ENCODE data around the gene RGS17.

The RGS17 gene

DNA sequence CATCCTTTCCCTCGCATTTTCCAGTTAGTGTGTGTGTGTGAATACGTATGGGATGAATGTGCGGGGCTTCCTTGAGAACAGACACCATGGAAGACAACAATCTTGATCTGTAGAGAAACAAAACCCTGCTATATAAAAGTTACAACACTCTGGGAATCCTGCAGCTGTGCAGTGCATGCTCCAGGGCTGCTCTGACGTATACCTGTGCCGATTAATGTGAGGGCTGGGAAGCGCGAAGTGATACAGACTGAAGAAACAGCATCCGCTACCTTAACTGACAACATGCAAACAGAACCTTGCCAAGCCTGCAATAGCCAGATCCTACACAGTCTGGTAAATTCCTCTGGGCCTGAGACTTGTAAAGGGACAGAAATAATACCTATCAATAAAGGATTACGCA is 96.9 kb downstream of the RGS17 start:
- in situ Hi-C loops (cut with HindIII; ENCODE audit: low sequenced_read_pairs) = no loop called here
- TF ChIP-seq, protein P1, sequence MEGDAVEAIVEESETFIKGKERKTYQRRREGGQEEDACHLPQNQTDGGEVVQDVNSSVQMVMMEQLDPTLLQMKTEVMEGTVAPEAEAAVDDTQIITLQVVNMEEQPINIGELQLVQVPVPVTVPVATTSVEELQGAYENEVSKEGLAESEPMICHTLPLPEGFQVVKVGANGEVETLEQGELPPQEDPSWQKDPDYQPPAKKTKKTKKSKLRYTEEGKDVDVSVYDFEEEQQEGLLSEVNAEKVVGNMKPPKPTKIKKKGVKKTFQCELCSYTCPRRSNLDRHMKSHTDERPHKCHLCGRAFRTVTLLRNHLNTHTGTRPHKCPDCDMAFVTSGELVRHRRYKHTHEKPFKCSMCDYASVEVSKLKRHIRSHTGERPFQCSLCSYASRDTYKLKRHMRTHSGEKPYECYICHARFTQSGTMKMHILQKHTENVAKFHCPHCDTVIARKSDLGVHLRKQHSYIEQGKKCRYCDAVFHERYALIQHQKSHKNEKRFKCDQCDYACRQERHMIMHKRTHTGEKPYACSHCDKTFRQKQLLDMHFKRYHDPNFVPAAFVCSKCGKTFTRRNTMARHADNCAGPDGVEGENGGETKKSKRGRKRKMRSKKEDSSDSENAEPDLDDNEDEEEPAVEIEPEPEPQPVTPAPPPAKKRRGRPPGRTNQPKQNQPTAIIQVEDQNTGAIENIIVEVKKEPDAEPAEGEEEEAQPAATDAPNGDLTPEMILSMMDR (IDR thresholded peaks at IDR 0.05; ENCODE audit: low read depth, low read length, missing control alignments) = no peak
- no peak overlapping the region for H3K4me3 ChIP-seq (ENCODE audit: low read depth, low read length)
- DNase-seq (ENCODE audit: low read depth) = no peak

DNA sequence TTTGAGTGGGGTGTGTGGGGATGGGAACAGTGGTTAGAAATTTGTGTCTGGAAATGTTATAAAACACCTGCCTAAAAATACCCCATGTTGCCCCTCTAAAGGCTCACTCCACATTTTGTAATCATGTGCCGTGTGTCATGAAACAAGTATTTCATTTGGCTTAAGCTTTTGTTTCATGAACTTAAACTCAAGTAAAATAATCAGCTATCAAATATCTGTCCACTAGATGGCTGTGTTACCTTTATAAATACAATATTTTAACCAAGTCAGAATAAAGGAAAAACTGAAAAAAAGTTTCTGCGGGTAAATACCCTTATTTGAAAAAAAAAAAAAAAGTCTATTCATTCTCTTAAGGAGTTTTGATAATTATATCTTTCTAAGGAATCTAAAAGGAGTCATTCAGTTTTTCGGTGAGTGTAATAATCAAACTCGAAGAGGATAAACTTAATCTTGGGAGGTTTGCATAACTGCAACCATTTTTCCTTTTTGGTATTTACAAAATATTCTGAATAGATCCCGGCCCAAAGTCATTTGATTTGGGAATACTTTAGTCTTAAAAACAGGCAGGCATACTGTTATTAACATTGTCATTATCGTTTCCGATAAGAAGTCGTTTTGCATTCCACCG is 98.7 kb downstream of the RGS17 start:
- DNase-seq (ENCODE audit: low read depth) = peak; percentile 78
- TF ChIP-seq, protein P1 (IDR thresholded peaks at IDR 0.05; ENCODE audit: low read depth, low read length, missing control alignments) = no peak
- no peak overlapping the region for H3K4me3 ChIP-seq (ENCODE audit: low read depth, low read length)
- in situ Hi-C loops (cut with HindIII; ENCODE audit: low sequenced_read_pairs) = no loop called here

DNA sequence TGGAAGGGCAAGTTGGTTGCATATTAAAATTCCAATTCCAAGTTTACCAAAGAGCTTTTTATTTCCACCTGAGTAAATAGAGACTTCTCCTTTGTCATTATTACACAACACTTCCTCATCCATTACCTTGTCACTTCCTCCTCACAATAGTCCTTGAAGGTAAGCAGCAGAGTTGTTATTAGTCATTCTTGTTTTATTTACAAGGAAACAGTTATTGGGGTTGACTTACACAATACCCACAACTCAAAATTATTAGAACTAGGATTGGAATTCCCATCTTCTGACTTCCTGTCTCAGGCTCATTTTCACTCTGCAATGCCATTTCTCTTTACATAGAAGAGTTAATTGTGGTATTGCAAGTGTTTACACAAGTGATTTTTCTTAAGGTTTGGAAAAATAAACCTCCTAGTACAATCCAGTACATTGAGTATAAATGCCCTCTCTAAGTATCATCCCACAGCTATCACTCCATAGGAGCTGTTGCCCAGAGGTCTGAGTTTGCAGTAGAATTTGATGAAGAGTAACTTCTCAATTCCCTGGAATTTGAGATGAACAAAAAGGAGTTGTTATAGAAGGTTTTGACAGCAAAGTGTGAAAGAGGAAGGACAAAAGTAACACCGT is 99.6 kb downstream of the RGS17 start:
- TF ChIP-seq, protein P1 (IDR thresholded peaks at IDR 0.05; ENCODE audit: low read depth, low read length, missing control alignments) = no peak
- in situ Hi-C loops (cut with HindIII; ENCODE audit: low sequenced_read_pairs) = no loop called here
- H3K4me3 ChIP-seq (ENCODE audit: low read depth, low read length) = no peak overlapping the region
- no peak for DNase-seq (ENCODE audit: low read depth)

DNA sequence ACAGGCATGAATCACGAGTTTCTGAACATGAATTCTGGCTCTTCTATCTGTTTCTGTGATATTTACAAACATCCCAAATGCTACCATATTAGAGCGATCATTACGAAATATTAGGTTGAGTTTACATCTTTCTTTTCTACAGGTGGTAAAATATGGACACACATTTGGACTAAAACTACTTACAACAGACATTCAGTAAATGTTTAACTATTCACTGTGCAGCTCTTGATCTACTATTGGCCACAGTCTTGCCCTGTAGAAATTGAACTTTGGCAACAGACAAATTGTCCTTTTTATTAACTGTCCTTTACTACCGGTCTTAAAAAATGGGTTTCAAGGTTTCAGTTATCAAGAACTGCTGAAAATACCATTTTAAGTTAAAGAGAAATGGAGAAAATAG is 102.1 kb downstream of the RGS17 start:
- no peak for DNase-seq (ENCODE audit: low read depth)
- TF ChIP-seq, protein P1 (IDR thresholded peaks at IDR 0.05; ENCODE audit: low read depth, low read length, missing control alignments) = no peak
- in situ Hi-C loops (cut with HindIII; ENCODE audit: low sequenced_read_pairs) = no loop called here
- H3K4me3 ChIP-seq (ENCODE audit: low read depth, low read length) = no peak overlapping the region

DNA sequence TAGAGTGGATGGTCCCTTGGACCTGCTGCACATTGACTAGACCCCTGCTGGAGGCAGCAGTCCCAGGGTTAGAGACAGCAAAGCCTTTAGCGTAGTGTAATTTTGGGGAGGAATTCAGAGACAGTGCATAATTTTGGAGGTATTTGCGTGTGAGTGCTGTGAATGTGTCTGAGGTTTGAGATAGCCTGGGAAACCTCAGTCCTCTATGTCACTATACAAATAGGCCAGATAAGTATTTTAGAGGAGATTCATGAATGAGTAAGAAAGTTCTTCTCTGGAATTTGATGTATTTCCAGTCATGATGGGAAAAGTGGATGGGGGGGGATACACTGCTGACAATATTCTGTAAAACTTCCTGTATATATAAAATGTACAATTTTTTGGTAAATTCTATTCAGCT is 102.8 kb downstream of the RGS17 start:
- TF ChIP-seq, protein P1 (IDR thresholded peaks at IDR 0.05; ENCODE audit: low read depth, low read length, missing control alignments) = no peak
- in situ Hi-C loops (cut with HindIII; ENCODE audit: low sequenced_read_pairs) = no loop called here
- H3K4me3 ChIP-seq (ENCODE audit: low read depth, low read length) = no peak overlapping the region
- no peak for DNase-seq (ENCODE audit: low read depth)

DNA sequence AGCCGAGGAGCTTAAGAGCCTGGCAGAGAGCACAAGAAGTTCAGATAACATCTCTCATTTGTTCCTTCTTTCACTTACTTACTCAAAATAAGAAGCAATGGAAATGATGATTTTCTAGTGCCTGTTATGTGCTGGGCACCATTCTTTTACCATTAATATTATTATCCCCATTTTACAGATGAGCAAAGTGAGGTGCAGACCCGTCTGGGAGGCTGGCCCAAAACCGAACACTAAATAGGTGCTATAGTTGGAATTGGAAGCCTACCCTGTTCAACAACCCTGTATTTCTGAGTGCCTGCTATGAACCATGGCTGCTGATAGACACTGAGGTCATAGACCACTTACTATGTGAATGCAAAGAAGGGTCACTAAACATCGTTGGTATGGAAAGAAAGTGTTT is 103.6 kb downstream of the RGS17 start:
- no peak for DNase-seq (ENCODE audit: low read depth)
- H3K4me3 ChIP-seq (ENCODE audit: low read depth, low read length) = no peak overlapping the region
- in situ Hi-C loops (cut with HindIII; ENCODE audit: low sequenced_read_pairs) = no loop called here
- TF ChIP-seq, protein P1 (IDR thresholded peaks at IDR 0.05; ENCODE audit: low read depth, low read length, missing control alignments) = no peak

Measured in astrocyte of the cerebellum (primary cell).